Mucosa of descending colon (tissue), 3 donors: Measurements from ENCODE around the gene AKAP7. TPM values are rescaled to one million over a fixed set of nuclear protein-coding genes. Genes with fewer than 3 reads are reported as not detected.

Experiments
- ATAC-seq: fragments of 200-7000 bp; cut with Tn5 transposase; one replicate; pipeline ENCODE4 v1.9.1; 2020; ENCODE audit warnings: mild to moderate bottlenecking, moderate library complexity
- DNase-seq, 3 donors: peaks; one replicate each; pipeline ENCODE4 v3.0.0-alpha.2; 2020
- H3K36me3 ChIP-seq: fragments of 200-600 bp; one replicate; pipeline ENCODE4 v1.8.0; 2021; ENCODE audit warnings: low read depth, mild to moderate bottlenecking
- H3K4me1 ChIP-seq: fragments of 200-600 bp; one replicate; pipeline ENCODE4 v1.8.0; 2021; ENCODE audit warnings: low read depth, mild to moderate bottlenecking
- H3K4me3 ChIP-seq: fragments of 200-600 bp; one replicate; pipeline ENCODE4 v1.8.0; 2021; ENCODE audit warnings: mild to moderate bottlenecking
- H3K9me3 ChIP-seq: fragments of 200-600 bp; one replicate; pipeline ENCODE4 v1.8.0; 2021; ENCODE audit warnings: mild to moderate bottlenecking
- intact Hi-C, 2 donors: fragments of 100-400 bp; cut with DNase I in 1 of 2; cut with micrococcal nuclease in 1 of 2; formaldehyde crosslinking; loops; one replicate each; pipeline versions ENCODE4 v1.11.0 to v1.11.1; 2022; cut with DNase I, micrococcal nuclease
- total RNA-seq, 3 donors: library from RNA; stranded (reverse); fragmentation: NEBNext Ultra II Directional in 2 of 3; extraction: Animal tissue kit (Norgen Biotek cat#: 25700) in 2 of 3; gene quantifications; one replicate each; pipeline versions ENCODE4 v1.2.1 to v1.2.4, GENCODE V29; 2021 to 2023
- TF ChIP-seq, protein P1 (sequence below): fragments of 200-600 bp; IDR thresholded peaks from one replicate; pipeline ENCODE4 v1.8.0; 2022; ENCODE audit warnings: antibody characterized with exemption, mild to moderate bottlenecking
- donor health status: DM: no; HTN: no; CAD: no; lungs with moderate emphysema.
- donor health status: DM: no; HTN: no; CAD: no.
- donor health status: DM: no; HTN: yes; CAD: no.

The AKAP7 gene
- total RNA-seq, 3 donors from 2014 or later = 13.0 to 21.9 (median 15.3) TPM

DNA sequence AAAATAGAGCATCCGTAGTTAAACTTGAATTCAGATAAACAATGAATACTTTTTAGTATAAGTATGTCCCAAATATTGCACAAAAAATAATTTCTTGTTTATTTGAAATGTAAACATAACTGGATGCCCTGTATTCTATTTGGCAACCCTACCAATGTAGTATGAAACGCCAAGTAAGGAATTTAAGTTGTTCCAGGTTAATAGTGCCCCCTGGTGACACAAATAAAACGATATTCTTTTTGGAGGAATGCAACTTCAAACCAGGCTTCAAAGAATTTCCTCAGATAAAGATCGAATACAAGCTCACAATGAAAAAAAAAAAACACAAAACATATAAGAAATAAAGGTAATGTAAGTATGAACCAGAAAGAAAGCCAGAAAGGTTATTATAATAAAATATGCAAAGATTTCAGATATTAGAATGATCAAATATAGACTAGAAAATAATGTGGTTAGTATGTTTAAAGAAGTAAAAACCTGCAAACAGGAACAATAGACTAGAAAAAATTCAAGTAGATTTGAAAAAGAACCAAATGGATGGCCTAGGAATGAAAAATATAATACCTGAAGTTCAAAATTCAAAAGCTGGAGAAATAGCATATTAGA lies 18.4 kb upstream of the AKAP7 start:
- no peaks in the 10 kb centered on the region for H3K4me1 ChIP-seq
- TF ChIP-seq, protein P1, sequence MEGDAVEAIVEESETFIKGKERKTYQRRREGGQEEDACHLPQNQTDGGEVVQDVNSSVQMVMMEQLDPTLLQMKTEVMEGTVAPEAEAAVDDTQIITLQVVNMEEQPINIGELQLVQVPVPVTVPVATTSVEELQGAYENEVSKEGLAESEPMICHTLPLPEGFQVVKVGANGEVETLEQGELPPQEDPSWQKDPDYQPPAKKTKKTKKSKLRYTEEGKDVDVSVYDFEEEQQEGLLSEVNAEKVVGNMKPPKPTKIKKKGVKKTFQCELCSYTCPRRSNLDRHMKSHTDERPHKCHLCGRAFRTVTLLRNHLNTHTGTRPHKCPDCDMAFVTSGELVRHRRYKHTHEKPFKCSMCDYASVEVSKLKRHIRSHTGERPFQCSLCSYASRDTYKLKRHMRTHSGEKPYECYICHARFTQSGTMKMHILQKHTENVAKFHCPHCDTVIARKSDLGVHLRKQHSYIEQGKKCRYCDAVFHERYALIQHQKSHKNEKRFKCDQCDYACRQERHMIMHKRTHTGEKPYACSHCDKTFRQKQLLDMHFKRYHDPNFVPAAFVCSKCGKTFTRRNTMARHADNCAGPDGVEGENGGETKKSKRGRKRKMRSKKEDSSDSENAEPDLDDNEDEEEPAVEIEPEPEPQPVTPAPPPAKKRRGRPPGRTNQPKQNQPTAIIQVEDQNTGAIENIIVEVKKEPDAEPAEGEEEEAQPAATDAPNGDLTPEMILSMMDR = no peak
- H3K4me3 ChIP-seq = no peak overlapping the region
- no peaks in the 10 kb centered on the region for H3K36me3 ChIP-seq
- DNase-seq = peak in 1 of 3 donors; percentile 61
- H3K9me3 ChIP-seq = no peaks in the 10 kb centered on the region
- intact Hi-C loops = loop anchor here (1.0 to 5.0 kb wide), 2 partner anchors 230 to 232 kb away; no protein-coding TSS in a partner anchor
- ATAC-seq = peak; percentile 73

DNA sequence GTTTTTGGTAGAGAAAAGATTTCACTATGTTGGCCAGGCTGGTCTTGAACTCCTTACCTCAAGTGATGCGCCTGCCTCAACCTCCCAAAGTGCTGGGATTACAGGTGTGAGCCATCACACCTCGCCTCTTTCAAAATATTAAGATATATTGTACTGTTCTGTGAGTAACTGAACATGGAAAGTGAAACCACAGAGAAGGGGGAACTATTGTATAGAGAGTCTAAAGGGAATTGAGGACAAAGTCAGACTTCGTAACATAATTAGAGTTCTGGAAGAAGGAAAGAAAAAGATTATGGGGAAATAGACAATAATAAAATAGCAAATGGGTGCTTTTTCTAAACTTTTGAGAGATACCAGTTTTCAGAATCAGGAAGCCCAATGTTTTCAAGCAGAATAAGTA lies 17.4 kb upstream of the AKAP7 start:
- ATAC-seq (peak; percentile 55), DNase-seq (no peak)
- intact Hi-C loops = loop anchor here in 1 of 2 donors (5.0 kb wide), 1 partner anchor 231 kb away; no protein-coding TSS in a partner anchor
- Histone ChIP-seq H3K36me3 (no peaks in the 10 kb centered on the region), H3K4me3 (no peak overlapping the region), H3K9me3 (no peaks in the 10 kb centered on the region), H3K4me1 (no peaks in the 10 kb centered on the region)
- TF ChIP-seq, protein P1 = no peak

DNA sequence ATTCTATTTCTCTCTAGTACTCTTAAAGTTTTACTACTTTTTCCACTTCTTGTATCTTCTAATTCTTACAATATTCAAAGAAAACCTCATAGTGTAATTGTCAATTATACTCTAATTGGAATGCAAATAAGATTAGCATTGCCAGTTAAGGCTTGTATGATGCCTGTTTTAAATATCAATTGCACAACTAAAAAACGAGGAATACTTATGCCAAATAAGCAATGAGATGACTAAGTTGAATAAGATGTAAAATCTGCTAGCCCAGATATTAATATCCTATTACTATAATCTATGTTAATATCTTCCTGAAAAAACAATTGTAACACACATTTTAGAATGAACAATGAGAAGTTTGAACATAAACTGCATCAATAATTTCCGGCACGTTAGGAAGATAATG lies 13.3 kb upstream of the AKAP7 start:
- DNase-seq = no peak
- TF ChIP-seq, protein P1 = no peak
- Histone ChIP-seq H3K9me3 (no peaks in the 10 kb centered on the region), H3K4me1 (no peaks in the 10 kb centered on the region), H3K4me3 (no peak overlapping the region), H3K36me3 (no peaks in the 10 kb centered on the region)
- no peak for ATAC-seq
- intact Hi-C loops = no loop called here

DNA sequence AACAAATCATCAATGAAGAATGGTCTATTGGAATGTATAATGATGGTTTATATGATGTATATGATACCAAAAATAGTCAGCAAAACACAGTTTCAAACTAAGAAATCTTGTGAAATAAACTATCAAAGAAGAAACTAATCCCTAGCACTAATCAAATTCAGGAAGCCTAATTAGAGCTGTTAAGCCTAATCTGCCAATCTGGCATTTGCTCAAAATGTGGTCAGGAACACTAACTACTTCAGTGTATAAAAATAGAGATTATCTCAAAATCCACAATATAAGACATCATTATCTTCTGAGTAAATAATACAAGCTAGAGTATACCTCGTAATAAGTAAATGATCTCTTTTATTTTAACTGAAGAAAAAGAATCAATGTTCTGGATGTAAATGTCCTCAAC lies 12.8 kb upstream of the AKAP7 start:
- TF ChIP-seq, protein P1 = no peak
- Histone ChIP-seq H3K9me3 (no peaks in the 10 kb centered on the region), H3K4me3 (no peak overlapping the region), H3K36me3 (no peaks in the 10 kb centered on the region), H3K4me1 (no peaks in the 10 kb centered on the region)
- ATAC-seq (no peak), DNase-seq (no peak)
- intact Hi-C loops = no loop called here

DNA sequence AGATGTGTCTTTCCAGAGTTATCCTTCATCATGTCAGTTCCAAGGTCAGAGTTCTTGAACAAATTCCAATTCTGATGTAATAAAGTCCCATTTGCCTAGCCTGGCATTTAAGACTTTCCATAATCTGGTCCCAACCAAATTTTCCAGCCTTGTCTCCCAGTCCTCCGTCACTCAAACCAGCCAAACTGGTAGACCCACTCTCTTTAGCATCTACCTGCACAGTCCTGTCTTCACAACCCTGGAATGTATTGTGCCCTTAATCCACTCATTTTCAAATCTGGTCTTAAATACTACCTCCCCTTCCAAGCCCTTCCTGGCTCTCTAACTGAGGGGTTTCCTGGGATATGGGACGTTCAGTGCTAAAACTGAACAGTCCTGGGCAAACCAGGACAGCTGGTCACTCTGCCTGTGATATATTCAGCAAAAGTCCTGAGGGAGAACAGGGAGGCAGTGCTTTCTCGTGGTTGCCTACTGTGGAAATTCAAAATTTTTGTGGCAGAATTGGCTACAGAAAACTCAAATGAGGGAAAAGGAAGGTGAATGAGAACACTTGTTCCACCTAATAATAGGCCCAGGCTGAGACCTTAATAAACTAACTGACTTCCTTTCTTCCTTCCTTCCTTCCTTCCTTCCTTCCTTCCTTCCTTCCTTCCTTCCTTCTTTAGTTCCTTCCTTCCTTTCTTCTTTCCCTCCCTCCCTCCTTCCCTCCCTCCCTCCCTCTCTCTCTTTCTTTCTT lies 10.8 kb upstream of the AKAP7 start:
- H3K36me3 ChIP-seq = no peaks in the 10 kb centered on the region
- H3K9me3 ChIP-seq = no peaks in the 10 kb centered on the region
- ATAC-seq = no peak
- H3K4me1 ChIP-seq = no peaks in the 10 kb centered on the region
- no peak for DNase-seq
- TF ChIP-seq, protein P1 = no peak
- intact Hi-C loops = no loop called here
- H3K4me3 ChIP-seq = no peak overlapping the region
